OCI-LY7 (cell line): ENCODE results near the gene USP32. TPM values are rescaled to one million over a fixed set of nuclear protein-coding genes. Genes with fewer than 3 reads are reported as not detected.

ENCODE experiments used
- BruUV-seq: library from RNA; stranded (reverse); fragments of 400-500 nt; replicated peaks from 2 replicates; lab custom pipeline; 2021; lab: Mats Ljungman, UMichigan
- CTCF ChIA-PET: fragments of 300-600 bp; sonication (Branson Sonifier 250); formaldehyde crosslinking; loops from one replicate; lab custom pipeline; 2022; ENCODE audit warnings: antibody characterized with exemption; ENCODE audit not compliant: unreplicated experiment; lab: Charles Lee
- POLR2A ChIA-PET: fragments of 300-600 bp; sonication (Branson Sonifier 250); formaldehyde crosslinking; loops from one replicate; lab custom pipeline; 2022; ENCODE audit warnings: antibody characterized with exemption; lab: Charles Lee
- DNase-seq: peaks from one replicate; pipeline ENCODE4 v3.0.0-alpha.2; 2015; ENCODE audit warnings: low spot score
- H2AFZ ChIP-seq: fragments of 200-600 bp; sonication (generic), shearing (Covaris generic); 2 replicates; pipeline ENCODE4 v1.6.1; 2014; ENCODE audit warnings: mild to moderate bottlenecking, antibody characterized with exemption, low read length, moderate library complexity
- H3K27ac ChIP-seq: fragments of 200-600 bp; sonication (generic); 2 replicates; pipeline ENCODE4 v1.5.1; 2014; ENCODE audit warnings: mixed run types, low read depth, mild to moderate bottlenecking, moderate library complexity, low read length, inconsistent platforms; ENCODE audit not compliant: poor library complexity, severe bottlenecking
- H3K36me3 ChIP-seq: fragments of 200-600 bp; sonication (generic); 2 replicates; pipeline ENCODE4 v1.6.1; 2014; ENCODE audit warnings: mild to moderate bottlenecking, antibody characterized with exemption, low read length, moderate library complexity, mixed read lengths; ENCODE audit not compliant: insufficient read depth
- H3K4me1 ChIP-seq: fragments of 200-600 bp; sonication (generic); 2 replicates; pipeline ENCODE4 v1.5.1; 2014; ENCODE audit warnings: mild to moderate bottlenecking, low read length; ENCODE audit not compliant: insufficient read depth, poor library complexity, severe bottlenecking
- H3K4me2 ChIP-seq: fragments of 200-600 bp; sonication (generic); 2 replicates; pipeline ENCODE4 v1.6.1; 2014; ENCODE audit warnings: mild to moderate bottlenecking, low read length
- H3K4me3 ChIP-seq: fragments of 200-600 bp; sonication (generic); 2 replicates; pipeline ENCODE4 v1.5.1; 2014; ENCODE audit warnings: mild to moderate bottlenecking, low read depth, low read length; ENCODE audit not compliant: poor library complexity, severe bottlenecking
- H3K79me2 ChIP-seq: fragments of 200-600 bp; sonication (generic); 2 replicates; pipeline ENCODE4 v1.6.1; 2016; ENCODE audit warnings: low read depth, mild to moderate bottlenecking, low read length, moderate library complexity, mixed read lengths; ENCODE audit not compliant: insufficient read depth
- H3K9me2 ChIP-seq: fragments of 200-600 bp; sonication (generic); 2 replicates; pipeline ENCODE4 v1.6.1; 2016; ENCODE audit warnings: mild to moderate bottlenecking, low read length, mixed read lengths; ENCODE audit not compliant: insufficient read depth
- H3K9me3 ChIP-seq: fragments of 200-600 bp; sonication (generic); 2 replicates; pipeline ENCODE4 v1.6.1; 2014; ENCODE audit warnings: mild to moderate bottlenecking, mixed run types, low read length, mixed read lengths
- H4K20me1 ChIP-seq: fragments of 200-600 bp; sonication (generic); 2 replicates; pipeline ENCODE4 v1.6.1; 2014; ENCODE audit warnings: mild to moderate bottlenecking, antibody characterized with exemption, low read length, moderate library complexity, mixed read lengths; ENCODE audit not compliant: insufficient read depth
- CTCF ChIP-seq: fragments of 200-600 bp; sonication (generic); conservative IDR thresholded peaks from 2 replicates; pipeline ENCODE4 v1.5.1; 2014; ENCODE audit warnings: mild to moderate bottlenecking, antibody characterized with exemption, low read length, moderate library complexity, mixed read lengths
- EZH2phosphoT487 ChIP-seq: fragments of 200-600 bp; sonication (generic); IDR thresholded peaks from 2 replicates; pipeline ENCODE4 v1.6.1; 2018; ENCODE audit warnings: low read depth, borderline replicate concordance, mild to moderate bottlenecking, mixed run types, antibody characterized with exemption, low read length, moderate library complexity, mixed read lengths
- intact Hi-C: fragments of 100-400 bp; cut with micrococcal nuclease; formaldehyde crosslinking; loops from one replicate; pipeline ENCODE4 v1.10.0; 2022; ENCODE audit not compliant: unreplicated experiment
- total RNA-seq, 2 experiments: library from RNA; depleted of rRNA in 1 of 2; stranded (reverse); fragments of >200 nt in 1 of 2; shearing (Covaris generic) in 1 of 2; gene quantifications; 2 replicates each; pipeline ENCODE4 v1.2.3, GENCODE V29; 2014 to 2022

USP32 gene
- total RNA-seq, 2 experiments from 2014 or later = 16.9 to 28.0 TPM

- BruUV-seq = no TSS peak
- Histone ChIP-seq H3K9me3 (no peaks in the 10 kb centered on the region), H3K4me2 (peak overlapping the region; percentile 75), H3K9me2 (no peaks in the 10 kb centered on the region), H4K20me1 (no peaks in the 10 kb centered on the region), H3K27ac (peak overlapping the region; percentile 57), H3K36me3 (no peaks in the 10 kb centered on the region), H2AFZ (peak overlapping the region; percentile 78), H3K79me2 (peaks cover 48% of the 10 kb centered on the region), H3K4me1 (peaks cover 22% of the 10 kb centered on the region), H3K4me3 (peak overlapping the region; percentile 87)
- POLR2A ChIA-PET = interaction anchor here (0.6 kb wide), 2 partner anchors 894 to 1461 kb away, joined by 3 to 4 read pairs; no protein-coding TSS in a partner anchor
- DNase-seq = no peak
- no peak for TF ChIP-seq CTCF
- CTCF ChIA-PET = no interaction called here
- intact Hi-C loops = loop anchor here (10.0 kb wide), 2 partner anchors 57 to 257 kb away; no protein-coding TSS in a partner anchor
These were observed 377 bp downstream of the USP32 start for GRCh38 chr17:60391471-60392041.

- no peaks in the 10 kb centered on the region for H3K9me3 ChIP-seq
- peak; percentile 35 for DNase-seq
- H3K4me1 ChIP-seq = peaks cover 22% of the 10 kb centered on the region
- H3K27ac ChIP-seq = peak overlapping the region; percentile 57
- ChIA-PET POLR2A (interaction anchor here (0.6 to 0.7 kb wide), 2 partner anchors 10 to 19 kb away, joined by 3 read pairs; no protein-coding TSS in a partner anchor), CTCF (no interaction called here)
- peak overlapping the region; percentile 75 for H3K4me2 ChIP-seq
- no peak for TF ChIP-seq CTCF
- no peak for TF ChIP-seq EZH2phosphoT487
- peak overlapping the region; percentile 78; the same call in 1 of the 2 replicates for H2AFZ ChIP-seq
- BruUV-seq = no TSS peak
- peaks cover 54% of the 10 kb centered on the region for H3K79me2 ChIP-seq
- peak overlapping the region; percentile 87 for H3K4me3 ChIP-seq
- no peaks in the 10 kb centered on the region for H3K9me2 ChIP-seq
- no peaks in the 10 kb centered on the region for H3K36me3 ChIP-seq
- intact Hi-C loops = loop anchor here (10.0 kb wide), 2 partner anchors 56 to 256 kb away; no protein-coding TSS in a partner anchor
- no peaks in the 10 kb centered on the region for H4K20me1 ChIP-seq
These were observed 935 bp downstream of the USP32 start for GRCh38 chr17:60390925-60391470.

DNA sequence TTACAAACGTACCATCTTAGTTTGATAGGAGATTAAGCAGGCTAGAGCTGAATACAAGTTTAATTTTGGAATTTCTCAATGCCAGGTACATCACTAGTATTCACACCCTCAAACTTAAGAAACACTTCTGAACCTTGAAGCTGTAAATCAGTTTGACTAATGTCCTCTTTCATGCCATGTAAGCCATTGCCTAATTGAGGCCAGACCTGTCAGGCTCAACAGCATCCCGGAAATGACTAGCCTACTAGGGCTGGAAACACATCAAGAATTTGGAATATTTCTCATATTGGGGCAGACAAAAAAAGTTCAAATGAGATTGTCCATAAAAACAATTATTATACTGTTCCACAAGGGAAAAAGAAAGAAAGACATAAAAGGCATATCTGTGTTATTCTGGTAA, 1.7 kb downstream of the USP32 start:
- peaks cover 55% of the 10 kb centered on the region for H3K79me2 ChIP-seq
- H3K4me2 ChIP-seq = peak overlapping the region; percentile 75
- H3K27ac ChIP-seq = no peak overlapping the region
- H3K9me2 ChIP-seq = no peaks in the 10 kb centered on the region
- H3K36me3 ChIP-seq = no peaks in the 10 kb centered on the region
- no peak for DNase-seq
- H3K4me3 ChIP-seq = peak overlapping the region; percentile 87
- intact Hi-C loops = loop anchor here (10.0 kb wide), 2 partner anchors 55 to 255 kb away; no protein-coding TSS in a partner anchor
- no peaks in the 10 kb centered on the region for H4K20me1 ChIP-seq
- H2AFZ ChIP-seq = no peak overlapping the region
- H3K9me3 ChIP-seq = no peaks in the 10 kb centered on the region
- ChIA-PET CTCF (no interaction called here), POLR2A (interaction anchor here (0.7 to 1.3 kb wide), 2 partner anchors 10 to 18 kb away, joined by 3 read pairs; no protein-coding TSS in a partner anchor)
- no peak for TF ChIP-seq CTCF
- no peak for TF ChIP-seq EZH2phosphoT487
- BruUV-seq = TSS peak; percentile 36
- H3K4me1 ChIP-seq = peaks cover 22% of the 10 kb centered on the region
